Trophoblast cell (in vitro differentiated cells and primary cell): Measurements from ENCODE around the gene PIERCE2.
A peak's percentile ranks its signal among the peaks of the same experiment; 100 is the strongest.

Source experiments
- DNase-seq, 2 donors: peaks; one replicate each; pipeline ENCODE4 v3.0.0-alpha.2; 2016
- H2AFZ ChIP-seq: 2 replicates; pipeline ENCODE4 v1.6.1; 2013; ENCODE audit warnings: low read length, moderate library complexity, mild to moderate bottlenecking; ENCODE audit not compliant: insufficient read depth, poor library complexity
- H2AK5ac ChIP-seq: 2 replicates; pipeline ENCODE4 v1.6.1; 2013; ENCODE audit warnings: mild to moderate bottlenecking, low read length
- H2BK120ac ChIP-seq: 2 replicates; pipeline ENCODE4 v1.6.1; 2013; ENCODE audit warnings: low read length, mild to moderate bottlenecking, moderate library complexity; ENCODE audit not compliant: insufficient read depth, poor library complexity
- H2BK12ac ChIP-seq: 2 replicates; pipeline ENCODE4 v1.6.1; 2013; ENCODE audit warnings: mild to moderate bottlenecking, low read length, moderate library complexity
- H2BK5ac ChIP-seq: 2 replicates; pipeline ENCODE4 v1.6.1; 2013; ENCODE audit warnings: low read length, low read depth, moderate library complexity, mild to moderate bottlenecking; ENCODE audit not compliant: poor library complexity
- H3K14ac ChIP-seq: 2 replicates; pipeline ENCODE4 v1.6.1; 2013; ENCODE audit warnings: mild to moderate bottlenecking, low read length
- H3K18ac ChIP-seq: 2 replicates; pipeline ENCODE4 v1.6.1; 2013; ENCODE audit warnings: mild to moderate bottlenecking, low read length
- H3K23ac ChIP-seq: 2 replicates; pipeline ENCODE4 v1.6.1; 2013; ENCODE audit warnings: low read length
- H3K27ac ChIP-seq: 2 replicates; pipeline ENCODE4 v1.5.1; 2013; ENCODE audit warnings: low read depth, mild to moderate bottlenecking, inconsistent platforms, low read length, moderate library complexity
- H3K27me3 ChIP-seq: 2 replicates; pipeline ENCODE4 v1.6.1; 2013; ENCODE audit warnings: inconsistent platforms, mild to moderate bottlenecking, low read length, moderate library complexity; ENCODE audit not compliant: insufficient read depth
- H3K36me3 ChIP-seq, 2 experiments: 1 replicate in 1 of 2; 2 replicates in 1 of 2; pipeline ENCODE4 v1.6.1; 2013; ENCODE audit warnings: low read length in 2 of 2, mild to moderate bottlenecking in 2 of 2, moderate library complexity in 1 of 2; ENCODE audit not compliant: insufficient read depth in 2 of 2, control insufficient read depth in 1 of 2
- H3K4ac ChIP-seq: 2 replicates; pipeline ENCODE4 v1.6.1; 2013; ENCODE audit warnings: low read depth, mild to moderate bottlenecking, low read length, moderate library complexity
- H3K4me1 ChIP-seq, 2 experiments: 1 replicate in 1 of 2; 2 replicates in 1 of 2; pipeline ENCODE4 v1.6.1; 2013; ENCODE audit warnings: low read length in 2 of 2, mild to moderate bottlenecking in 2 of 2, moderate library complexity in 1 of 2; ENCODE audit not compliant: insufficient read depth in 2 of 2, control insufficient read depth in 1 of 2
- H3K4me2 ChIP-seq: 2 replicates; pipeline ENCODE4 v1.6.1; 2013; ENCODE audit warnings: inconsistent platforms, mild to moderate bottlenecking, low read length, moderate library complexity
- H3K4me3 ChIP-seq: 2 replicates; pipeline ENCODE4 v1.5.1; 2013; ENCODE audit warnings: mild to moderate bottlenecking, low read depth, low read length, inconsistent platforms
- H3K79me1 ChIP-seq: one replicate; pipeline ENCODE4 v1.6.1; 2013; ENCODE audit warnings: low read length
- H3K79me2 ChIP-seq: 2 replicates; pipeline ENCODE4 v1.6.1; 2013; ENCODE audit warnings: low read length, mild to moderate bottlenecking; ENCODE audit not compliant: control insufficient read depth, insufficient read depth, poor library complexity
- H3K9ac ChIP-seq: 2 replicates; pipeline ENCODE4 v1.6.1; 2013; ENCODE audit warnings: mild to moderate bottlenecking, low read length
- H3K9me3 ChIP-seq: 2 replicates; pipeline ENCODE4 v1.6.1; 2013; ENCODE audit warnings: low read depth, mild to moderate bottlenecking, control low read depth, inconsistent platforms, low read length; ENCODE audit not compliant: insufficient read depth
- H4K12ac ChIP-seq: 2 replicates; pipeline ENCODE4 v1.6.1; 2013; ENCODE audit warnings: low read depth, mild to moderate bottlenecking, low read length, moderate library complexity
- H4K8ac ChIP-seq: 2 replicates; pipeline ENCODE4 v1.6.1; 2013; ENCODE audit warnings: low read depth, mild to moderate bottlenecking, low read length, moderate library complexity
- H4K91ac ChIP-seq: one replicate; pipeline ENCODE4 v1.6.1; 2013; ENCODE audit warnings: low read depth, mild to moderate bottlenecking, low read length, moderate library complexity
- WGBS: extraction: QIAGEN DNeasy Blood & Tissue Kit; methylation state at CpG from one replicate; pipeline ENCODE4 v1.1.7; 2013; ENCODE audit warnings: missing lambda C conversion rate; ENCODE audit not compliant: insufficient read length, insufficient coverage; ENCODE audit errors: extremely low coverage; 5-methylcytosine and 5-hydroxymethylcytosine counted together

Gene PIERCE2

GRCh38 chr15:55383687-55384086 lies 24.6 kb upstream of the PIERCE2 start:
- no peak overlapping the region for H3K9ac ChIP-seq
- H3K27me3 ChIP-seq: no peaks in the 10 kb centered on the region
- no peak overlapping the region for H2BK5ac ChIP-seq
- no peak overlapping the region for H2BK120ac ChIP-seq
- H3K27ac ChIP-seq: no peak overlapping the region
- no peak overlapping the region for H2AFZ ChIP-seq
- H4K12ac ChIP-seq: no peak overlapping the region
- no peaks in the 10 kb centered on the region for H3K4me1 ChIP-seq
- H4K8ac ChIP-seq: no peak overlapping the region
- no peak for DNase-seq
- H3K9me3 ChIP-seq: no peaks in the 10 kb centered on the region
- H3K14ac ChIP-seq: no peak overlapping the region
- H3K4ac ChIP-seq: no peak overlapping the region
- H3K23ac ChIP-seq: no peak overlapping the region
- no peak overlapping the region for H3K4me3 ChIP-seq
- H3K79me1 ChIP-seq: no peaks in the 10 kb centered on the region
- peaks cover 0 to 1% of the 10 kb centered on the region in 2 experiments for H3K36me3 ChIP-seq
- H4K91ac ChIP-seq: no peak overlapping the region
- H3K4me2 ChIP-seq: no peak overlapping the region
- H3K79me2 ChIP-seq: no peaks in the 10 kb centered on the region
- no peak overlapping the region for H2BK12ac ChIP-seq
- no peak overlapping the region for H3K18ac ChIP-seq
- H2AK5ac ChIP-seq: no peak overlapping the region
- WGBS: no CpG with 5 or more reads among the region's 2 CpGs

- Histone ChIP-seq H3K4me3 (no peak overlapping the region), H3K27me3 (no peaks in the 10 kb centered on the region), H3K4me1 (no peaks in the 10 kb centered on the region), H3K79me2 (no peaks in the 10 kb centered on the region), H4K91ac (no peak overlapping the region), H3K18ac (no peak overlapping the region), H2AK5ac (no peak overlapping the region), H2BK12ac (no peak overlapping the region), H3K4me2 (no peak overlapping the region), H3K23ac (no peak overlapping the region), H3K79me1 (no peaks in the 10 kb centered on the region), H4K12ac (no peak overlapping the region), H3K27ac (no peak overlapping the region), H2BK5ac (no peak overlapping the region), H3K9me3 (no peaks in the 10 kb centered on the region), H3K36me3 (peaks cover 0 to 1% of the 10 kb centered on the region in 2 experiments), H3K4ac (no peak overlapping the region), H2BK120ac (no peak overlapping the region), H2AFZ (no peak overlapping the region), H3K14ac (no peak overlapping the region), H3K9ac (no peak overlapping the region), H4K8ac (no peak overlapping the region)
- no peak for DNase-seq
These were observed 21.3 kb upstream of the PIERCE2 start for GRCh38 chr15:55387027-55387426.

- H3K36me3 ChIP-seq: peaks cover 0 to 1% of the 10 kb centered on the region in 2 experiments
- H4K91ac ChIP-seq: no peak overlapping the region
- no peaks in the 10 kb centered on the region for H3K4me1 ChIP-seq
- no peak overlapping the region for H3K18ac ChIP-seq
- H3K4me2 ChIP-seq: no peak overlapping the region
- DNase-seq: no peak
- H3K4ac ChIP-seq: no peak overlapping the region
- H2BK5ac ChIP-seq: no peak overlapping the region
- H3K27ac ChIP-seq: no peak overlapping the region
- H3K9me3 ChIP-seq: no peaks in the 10 kb centered on the region
- H3K23ac ChIP-seq: no peak overlapping the region
- no peaks in the 10 kb centered on the region for H3K79me2 ChIP-seq
- H3K79me1 ChIP-seq: no peaks in the 10 kb centered on the region
- no peak overlapping the region for H2AFZ ChIP-seq
- no peak overlapping the region for H3K4me3 ChIP-seq
- H2BK12ac ChIP-seq: no peak overlapping the region
- H3K27me3 ChIP-seq: no peaks in the 10 kb centered on the region
- H4K12ac ChIP-seq: no peak overlapping the region
- H2BK120ac ChIP-seq: no peak overlapping the region
- H3K14ac ChIP-seq: no peak overlapping the region
- H2AK5ac ChIP-seq: no peak overlapping the region
- H3K9ac ChIP-seq: no peak overlapping the region
- no peak overlapping the region for H4K8ac ChIP-seq
These were observed 19.1 kb upstream of the PIERCE2 start for GRCh38 chr15:55389264-55389607.

GRCh38 chr15:55394694-55395093 lies 13.6 kb upstream of the PIERCE2 start:
- H3K4me3 ChIP-seq: no peak overlapping the region

GRCh38 chr15:55398243-55398642 lies 10.1 kb upstream of the PIERCE2 start:
- Histone ChIP-seq H3K4me2 (no peak overlapping the region), H2AK5ac (no peak overlapping the region), H3K79me1 (no peaks in the 10 kb centered on the region), H2BK12ac (no peak overlapping the region), H3K23ac (no peak overlapping the region), H3K14ac (no peak overlapping the region), H4K91ac (no peak overlapping the region), H4K12ac (no peak overlapping the region), H3K9me3 (peaks cover 2% of the 10 kb centered on the region), H3K27ac (no peak overlapping the region), H3K9ac (no peak overlapping the region), H3K79me2 (no peaks in the 10 kb centered on the region), H2AFZ (no peak overlapping the region), H3K4ac (no peak overlapping the region), H3K4me3 (no peak overlapping the region), H3K18ac (no peak overlapping the region), H2BK120ac (no peak overlapping the region), H3K27me3 (no peaks in the 10 kb centered on the region), H3K36me3 (no peaks in the 10 kb centered on the region), H2BK5ac (no peak overlapping the region), H4K8ac (no peak overlapping the region), H3K4me1 (no peaks in the 10 kb centered on the region)
- DNase-seq: no peak
- WGBS: no CpG with 5 or more reads among the region's 5 CpGs

More at GRCh38 chr15:55394694-55395093, 13.6 kb upstream of the PIERCE2 start:
- peak in 1 of 2 donors; percentile 9 for DNase-seq
- H3K79me1 ChIP-seq: no peaks in the 10 kb centered on the region
- no peak overlapping the region for H2BK12ac ChIP-seq
- H4K91ac ChIP-seq: no peak overlapping the region
- no peak overlapping the region for H4K12ac ChIP-seq
- no peak overlapping the region for H3K9ac ChIP-seq
- H3K4me1 ChIP-seq: no peaks in the 10 kb centered on the region
- H2AK5ac ChIP-seq: no peak overlapping the region
- no peak overlapping the region for H2AFZ ChIP-seq
- H3K18ac ChIP-seq: no peak overlapping the region
- peaks cover 2% of the 10 kb centered on the region for H3K9me3 ChIP-seq
- H2BK5ac ChIP-seq: no peak overlapping the region
- no peak overlapping the region for H3K27ac ChIP-seq
- no peaks in the 10 kb centered on the region for H3K27me3 ChIP-seq
- H3K14ac ChIP-seq: no peak overlapping the region
- no peak overlapping the region for H3K4ac ChIP-seq
- H2BK120ac ChIP-seq: no peak overlapping the region
- no CpG with 5 or more reads among the region's 1 CpG for WGBS
- no peaks in the 10 kb centered on the region for H3K79me2 ChIP-seq
- no peaks in the 10 kb centered on the region for H3K36me3 ChIP-seq
- H3K23ac ChIP-seq: no peak overlapping the region
- no peak overlapping the region for H3K4me2 ChIP-seq
- no peak overlapping the region for H4K8ac ChIP-seq
